Right lobe of liver (tissue), 4 donors: Measurements from ENCODE around the gene CLIP2.

ENCODE experiments used
- CTCF ChIP-seq, 4 donors: fragments of 200-600 bp in 3 of 4; fragments of 450-650 bp in 1 of 4; IDR thresholded peaks; one replicate each; pipeline versions ENCODE4 v1.5.1 to v1.8.0; 2016 to 2022; ENCODE audit warnings: antibody characterized with exemption in 4 of 4, mild to moderate bottlenecking in 2 of 4
- POLR2A ChIP-seq: fragments of 450-650 bp; IDR thresholded peaks from one replicate; pipeline ENCODE4 v1.6.1; 2017; ENCODE audit warnings: antibody characterized with exemption, mild to moderate bottlenecking
- donor health status: DM: no; HTN: no; CAD: no.
- donor health status: DM: no; HTN: no; CAD: no.
- donor health status: DM: no; HTN: yes; CAD: no.

- TF ChIP-seq POLR2A (no peak), CTCF (IDR thresholded peaks at IDR 0.05) (no peak)
Measured at GRCh38 chr7:74388880-74389415, 99.7 kb downstream of the CLIP2 start.
